NCI-H345 treated with DMSO at 0.1 percent for 48 hours (cell line): Measurements from ENCODE around the gene TOMM34.

Source experiments
- DNase-seq: peaks from one replicate; lab custom pipeline; 2025; ENCODE audit not compliant: unreplicated experiment; lab: John Stamatoyannopoulos, UW

The TOMM34 gene

GRCh38 chr20:44960103-44960852 lies at the start of gene TOMM34:
TSS of gene TOMM34 (minus strand) at chr20:44960397. CDS start at chr20:44960333, 64 bp downstream.
- peak; percentile 92 for DNase-seq

- no peak for DNase-seq
These were observed 48.4 kb upstream of the TOMM34 start for GRCh38 chr20:45008521-45009049.

- DNase-seq = no peak
These were observed 37.5 kb upstream of the TOMM34 start for GRCh38 chr20:44997668-44998067.

- DNase-seq = no peak
These were observed 37.0 kb upstream of the TOMM34 start for GRCh38 chr20:44997171-44997570.

GRCh38 chr20:44993343-44993742 lies 33.1 kb upstream of the TOMM34 start:
- DNase-seq = no peak

GRCh38 chr20:44990957-44991356 lies 30.8 kb upstream of the TOMM34 start:
- no peak for DNase-seq

GRCh38 chr20:44990425-44990824 lies 30.2 kb upstream of the TOMM34 start:
- DNase-seq = no peak

- DNase-seq = no peak
These were observed 28.5 kb upstream of the TOMM34 start for GRCh38 chr20:44988631-44989171.

GRCh38 chr20:44983093-44983674 lies 23.0 kb upstream of the TOMM34 start:
- DNase-seq = no peak

GRCh38 chr20:44981736-44982406 lies 21.7 kb upstream of the TOMM34 start:
- no peak for DNase-seq

- DNase-seq = no peak
These were observed 19.0 kb upstream of the TOMM34 start for GRCh38 chr20:44979090-44979621.

- DNase-seq = no peak
These were observed 16.5 kb upstream of the TOMM34 start for GRCh38 chr20:44976698-44977097.

- no peak for DNase-seq
These were observed 12.9 kb upstream of the TOMM34 start for GRCh38 chr20:44973053-44973452.

GRCh38 chr20:44970243-44970757 lies 10.1 kb upstream of the TOMM34 start:
- DNase-seq = no peak

- no peak for DNase-seq
These were observed 9.2 kb upstream of the TOMM34 start for GRCh38 chr20:44969300-44969894.

GRCh38 chr20:44967207-44967807 lies 7.1 kb upstream of the TOMM34 start:
- no peak for DNase-seq

- DNase-seq = peak; percentile 93
These were observed 6.1 kb upstream of the TOMM34 start, which contains the start of gene STK4 for GRCh38 chr20:44966030-44966961. TSS of gene STK4 (plus strand) at chr20:44966512. CDS start at chr20:44966569, 57 bp downstream.

GRCh38 chr20:44965651-44966029 lies 5.4 kb upstream of the TOMM34 start:
- DNase-seq = no peak
